ENCODE data around the gene TBC1D22A. TPM values are rescaled to one million over a fixed set of nuclear protein-coding genes. Genes with fewer than 3 reads are reported as not detected.

TBC1D22A gene
- total and polyA plus RNA-seq, 10 of the 15 experiments (the other 5 are each of a cell fraction or from before 2014, with no cell fraction given) = 0.63 to 44.7 (median 27.4) TPM

DNA sequence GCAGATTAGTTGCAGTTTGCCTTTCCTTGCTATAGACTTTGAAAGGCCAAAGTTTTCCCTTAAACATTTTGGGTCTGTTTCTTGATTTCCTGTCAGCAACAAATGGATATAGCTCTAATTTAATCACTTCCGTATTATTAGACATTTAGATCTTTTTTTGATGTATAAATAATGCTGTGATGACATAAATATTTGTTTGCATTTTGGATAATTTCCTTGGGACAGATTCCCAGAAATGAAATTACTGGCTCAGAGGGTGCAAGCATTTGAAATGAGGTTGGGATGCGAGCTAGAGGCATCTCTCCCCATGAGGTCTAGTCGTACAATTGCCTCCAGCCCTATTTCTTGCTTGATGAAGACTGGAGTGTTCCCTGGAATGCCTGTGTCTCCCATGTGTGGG, 94.2 kb downstream of the TBC1D22A start (continued):
- TF ChIP-seq STAT3 (IDR thresholded peaks at IDR 0.05; ENCODE audit: low read depth, low read length) (no peak), RAD21 (IDR thresholded peaks at IDR 0.05; ENCODE audit: insufficient read depth, low read depth, low read length) (no peak), RUNX3 (IDR thresholded peaks at IDR 0.05; ENCODE audit: low read length) (no peak), SIX5 (IDR thresholded peaks at IDR 0.05; ENCODE audit: low read depth, low read length, severe bottlenecking) (no peak), ZNF207 (IDR thresholded peaks at IDR 0.05; ENCODE audit: borderline replicate concordance) (no peak), LARP7 (IDR thresholded peaks at IDR 0.05) (no peak), RAD51 (IDR thresholded peaks at IDR 0.05) (no peak)
- TF ChIP-seq, protein P1, sequence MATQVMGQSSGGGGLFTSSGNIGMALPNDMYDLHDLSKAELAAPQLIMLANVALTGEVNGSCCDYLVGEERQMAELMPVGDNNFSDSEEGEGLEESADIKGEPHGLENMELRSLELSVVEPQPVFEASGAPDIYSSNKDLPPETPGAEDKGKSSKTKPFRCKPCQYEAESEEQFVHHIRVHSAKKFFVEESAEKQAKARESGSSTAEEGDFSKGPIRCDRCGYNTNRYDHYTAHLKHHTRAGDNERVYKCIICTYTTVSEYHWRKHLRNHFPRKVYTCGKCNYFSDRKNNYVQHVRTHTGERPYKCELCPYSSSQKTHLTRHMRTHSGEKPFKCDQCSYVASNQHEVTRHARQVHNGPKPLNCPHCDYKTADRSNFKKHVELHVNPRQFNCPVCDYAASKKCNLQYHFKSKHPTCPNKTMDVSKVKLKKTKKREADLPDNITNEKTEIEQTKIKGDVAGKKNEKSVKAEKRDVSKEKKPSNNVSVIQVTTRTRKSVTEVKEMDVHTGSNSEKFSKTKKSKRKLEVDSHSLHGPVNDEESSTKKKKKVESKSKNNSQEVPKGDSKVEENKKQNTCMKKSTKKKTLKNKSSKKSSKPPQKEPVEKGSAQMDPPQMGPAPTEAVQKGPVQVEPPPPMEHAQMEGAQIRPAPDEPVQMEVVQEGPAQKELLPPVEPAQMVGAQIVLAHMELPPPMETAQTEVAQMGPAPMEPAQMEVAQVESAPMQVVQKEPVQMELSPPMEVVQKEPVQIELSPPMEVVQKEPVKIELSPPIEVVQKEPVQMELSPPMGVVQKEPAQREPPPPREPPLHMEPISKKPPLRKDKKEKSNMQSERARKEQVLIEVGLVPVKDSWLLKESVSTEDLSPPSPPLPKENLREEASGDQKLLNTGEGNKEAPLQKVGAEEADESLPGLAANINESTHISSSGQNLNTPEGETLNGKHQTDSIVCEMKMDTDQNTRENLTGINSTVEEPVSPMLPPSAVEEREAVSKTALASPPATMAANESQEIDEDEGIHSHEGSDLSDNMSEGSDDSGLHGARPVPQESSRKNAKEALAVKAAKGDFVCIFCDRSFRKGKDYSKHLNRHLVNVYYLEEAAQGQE (IDR thresholded peaks at IDR 0.05; ENCODE audit: low read depth, low read length) = no peak

DNA sequence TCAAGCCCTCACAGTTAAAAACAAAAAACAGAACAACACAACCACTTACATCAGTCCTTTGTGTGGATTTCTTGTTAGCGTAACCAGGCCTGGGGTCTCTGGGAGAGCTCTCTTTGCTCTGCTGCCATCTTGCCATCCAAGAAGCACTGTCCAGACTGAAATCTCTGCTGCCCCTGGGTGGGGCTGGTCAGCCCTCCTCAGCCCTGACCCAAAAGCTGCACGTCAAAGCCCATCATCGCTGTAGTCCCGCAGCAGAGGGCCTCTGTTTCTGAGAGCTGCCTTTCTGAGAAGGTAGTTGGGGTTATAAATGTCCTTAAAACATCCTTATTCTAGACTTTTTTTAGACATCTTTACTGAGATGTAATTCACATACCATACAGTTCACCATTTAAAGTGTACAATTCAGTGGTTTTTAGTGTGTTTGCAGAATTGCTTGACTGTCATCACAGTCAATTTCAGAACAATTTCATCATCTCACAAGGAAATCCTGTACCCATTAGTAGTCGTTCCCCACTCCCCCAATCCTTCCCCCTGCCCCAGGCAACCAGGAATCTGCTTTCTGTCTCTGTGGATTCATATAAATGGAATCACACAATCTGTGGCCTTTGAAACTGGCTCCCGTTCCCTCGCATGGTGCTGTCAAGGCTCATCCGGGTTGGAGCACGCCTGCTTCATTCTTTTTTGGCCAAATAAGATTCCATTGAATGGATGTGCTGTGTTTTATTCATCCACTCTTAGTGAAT, 94.9 kb downstream of the TBC1D22A start:
- ChIA-PET RAD21 (ENCODE audit: unreplicated experiment) (no interaction called here), POLR2A (no interaction called here), SMC1A (ENCODE audit: uncharacterized antibody, unreplicated experiment) (no interaction called here), CTCF (no interaction called here)
- Histone ChIP-seq H3K9me3 (replicated peaks; ENCODE audit: control insufficient read depth, insufficient read depth, low read length) (no peaks in the 10 kb centered on the region; the same call in 2 of the 3 replicates), H3K27me3 (replicated peaks in 1 of 2; ENCODE audit: control insufficient read depth in 2 of 2, insufficient read depth in 2 of 2, low read length in 1 of 2) (no peaks in the 10 kb centered on the region), H2AFZ (ENCODE audit: control insufficient read depth, low read depth, low read length) (no peak overlapping the region), H3K27ac (ENCODE audit: control insufficient read depth, insufficient read depth) (no peak overlapping the region), H3K9ac (ENCODE audit: control insufficient read depth, insufficient read depth, low read length) (no peak overlapping the region), H3K4me3 (no peak overlapping the region), H4K20me1 (ENCODE audit: control insufficient read depth, insufficient read depth) (no peaks in the 10 kb centered on the region; the same call in 1 of the 2 replicates), H3K36me3 (ENCODE audit: control insufficient read depth in 2 of 2, insufficient read depth in 2 of 2, low read length in 1 of 2) (peaks cover 5 to 13% of the 10 kb centered on the region in 2 experiments; a peak in 3 of 4 replicates), H3K79me2 (ENCODE audit: control insufficient read depth, insufficient read depth, low read length) (no peaks in the 10 kb centered on the region; the same call in none of the 2 replicates), H3K4me2 (ENCODE audit: control insufficient read depth, insufficient read depth) (no peak overlapping the region), H3K4me1 (ENCODE audit: control insufficient read depth, insufficient read depth, low read length) (no peaks in the 10 kb centered on the region; the same call in 1 of the 2 replicates)
- in situ Hi-C loops (cut with MboI) = no loop called here
- WGBS (ENCODE audit: insufficient coverage, insufficient replicate concordance, low lambda C conversion rate, missing lambda C conversion rate) = 88% methylated on average over 9 of the region's 9 CpGs
- ATAC-seq = no peak
- DNase-seq (ENCODE audit: low read depth, low spot score) = no peak
- intact Hi-C loops (cut with micrococcal nuclease; ENCODE audit: unreplicated experiment) = no loop called here
- no TSS peak for BruUV-seq (replicated peaks)
- TF ChIP-seq, protein P2, sequence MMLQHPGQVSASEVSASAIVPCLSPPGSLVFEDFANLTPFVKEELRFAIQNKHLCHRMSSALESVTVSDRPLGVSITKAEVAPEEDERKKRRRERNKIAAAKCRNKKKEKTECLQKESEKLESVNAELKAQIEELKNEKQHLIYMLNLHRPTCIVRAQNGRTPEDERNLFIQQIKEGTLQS (IDR thresholded peaks at IDR 0.05; ENCODE audit: borderline replicate concordance, extremely low read depth, low read depth, low read length) = no peak
- no peak for TF ChIP-seq SRF (IDR thresholded peaks at IDR 0.05; ENCODE audit: low read depth in 2 of 2, low read length in 2 of 2)
- FAIRE-seq = no peak

Data from GM12878 (cell line).